ENCODE results near the gene ACOT8.
"Not testable (repeated sequence)": the region's sequence is repeated elsewhere in the genome, so short reads cannot be mapped to it uniquely, and the experiment has no call there.

The ACOT8 gene

DNA sequence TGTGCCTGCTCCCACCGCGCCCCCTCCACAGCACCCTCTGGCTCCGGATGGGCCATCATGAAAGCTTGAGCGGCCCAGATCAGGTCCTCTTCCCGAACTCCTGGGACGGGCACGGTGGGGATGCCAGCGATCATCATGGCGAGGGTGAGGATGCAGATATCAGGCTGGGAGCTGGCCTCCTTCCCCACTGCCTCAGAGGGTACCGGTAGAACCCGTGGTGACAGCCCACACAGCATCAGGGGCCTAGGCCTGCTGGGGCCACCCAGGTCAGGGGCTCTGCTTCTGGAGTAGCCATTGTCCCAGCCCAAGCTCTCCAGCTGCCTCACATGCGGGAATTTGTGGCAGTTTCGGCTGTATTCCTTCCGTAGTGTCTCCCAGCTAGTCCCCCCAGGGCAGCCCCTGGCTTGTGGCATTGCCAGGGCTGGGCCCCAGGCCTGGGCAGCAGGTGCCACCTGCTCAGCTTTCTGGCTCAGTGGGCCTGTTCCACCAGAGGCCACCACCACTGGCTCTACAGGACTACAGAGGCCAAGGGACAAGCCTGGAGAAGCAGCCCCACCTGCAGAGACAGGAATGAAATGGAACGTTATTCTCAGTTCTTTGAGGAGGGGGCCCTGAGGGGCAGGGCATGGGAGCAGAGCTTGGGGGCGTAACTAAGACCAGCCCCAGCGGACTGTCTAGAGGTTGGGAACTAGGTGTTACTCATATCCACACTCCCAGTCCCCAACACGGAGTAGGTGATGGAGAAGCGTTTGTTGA lies 29.6 kb upstream of the ACOT8 start:
- DNase-seq: no peak

DNA sequence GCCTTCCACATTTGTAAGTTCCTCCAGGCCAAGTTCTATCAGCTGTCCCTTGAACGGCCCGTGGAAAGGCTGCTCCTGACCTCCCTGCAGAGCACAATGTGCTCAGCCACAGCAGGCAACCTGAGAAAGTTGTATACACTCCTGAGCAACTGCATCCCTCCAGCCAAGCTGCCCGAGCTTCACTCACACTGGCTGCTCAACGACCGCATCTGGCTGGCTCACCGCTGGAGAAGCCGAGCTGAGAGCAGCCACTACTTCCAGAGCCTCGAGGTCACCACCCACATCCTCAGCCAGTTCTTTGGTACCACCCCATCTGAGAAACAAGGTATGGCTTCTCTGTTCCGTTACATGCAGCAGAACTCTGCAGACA lies 25.9 kb upstream of the ACOT8 start:
- DNase-seq: no peak

DNA sequence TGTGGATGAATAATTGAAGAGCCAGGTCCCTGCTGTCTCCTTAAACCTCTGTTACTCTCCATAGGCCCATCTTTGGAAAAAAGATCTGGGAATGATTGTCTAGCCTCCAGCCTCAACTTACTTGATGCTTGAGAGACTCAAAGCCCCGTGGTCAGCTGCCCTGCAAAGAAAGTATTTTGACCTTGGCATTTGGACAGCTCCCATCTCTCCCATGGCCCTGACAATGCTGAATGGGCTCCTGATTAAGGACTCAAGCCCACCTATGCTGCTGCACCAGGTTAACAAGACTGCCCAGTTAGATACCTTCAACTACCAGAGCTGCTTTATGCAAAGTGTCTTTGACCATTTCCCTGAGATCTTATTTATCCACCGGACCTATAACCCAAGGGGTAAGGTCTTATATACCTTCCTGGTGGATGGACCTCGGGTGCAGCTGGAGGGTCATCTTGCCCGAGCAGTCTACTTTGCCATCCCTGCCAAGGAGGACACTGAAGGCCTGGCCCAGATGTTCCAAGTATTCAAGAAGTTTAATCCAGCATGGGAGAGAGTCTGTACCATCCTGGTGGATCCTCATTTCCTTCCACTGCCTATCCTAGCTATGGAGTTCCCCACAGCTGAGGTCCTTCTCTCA lies 25.4 kb upstream of the ACOT8 start:
- no peak for DNase-seq

DNA sequence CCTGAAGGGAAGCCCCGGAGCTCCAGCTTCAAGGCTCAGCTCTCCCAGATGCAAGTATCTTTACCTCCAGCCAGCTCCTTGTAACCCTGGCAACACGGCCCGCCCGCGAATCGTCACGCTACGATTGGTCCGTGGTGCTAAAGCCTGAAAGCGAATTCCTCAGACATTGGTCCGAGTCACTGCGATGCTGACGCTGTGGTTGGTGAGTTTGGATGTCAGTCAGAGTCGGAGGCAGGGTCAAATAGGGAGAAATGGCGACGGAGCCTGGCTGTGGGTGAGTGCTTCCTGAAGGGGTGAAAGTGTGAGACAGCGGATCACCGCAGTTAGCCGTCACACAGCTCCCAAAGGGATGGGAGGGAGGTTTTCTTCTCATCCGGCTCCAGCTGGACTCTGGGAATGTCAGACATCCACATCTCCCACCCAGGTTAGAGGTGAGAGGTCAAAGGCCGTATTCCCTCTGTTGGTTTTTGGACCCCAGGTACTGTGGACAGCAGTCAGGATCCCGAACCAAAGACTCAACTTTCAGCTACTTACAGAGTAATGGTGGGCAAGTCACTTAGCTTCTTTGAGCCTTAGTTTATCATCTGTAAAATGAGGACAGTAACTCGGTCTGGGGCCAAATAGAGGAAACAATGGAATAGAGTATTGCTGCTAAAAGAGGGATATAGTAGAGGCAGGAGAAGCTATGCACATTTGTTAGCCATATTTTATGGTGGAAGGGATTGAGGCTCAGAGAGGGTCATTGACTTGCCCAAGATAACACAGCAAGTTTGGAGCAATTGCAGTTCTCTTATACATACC lies 24.0 kb upstream of the ACOT8 start, which contains the start of gene ZSWIM1:
ZSWIM1 (plus strand) TSS at position 240 of the 801 bp plus-strand sequence. CDS start 1,366 bp downstream, outside the sequence.
- DNase-seq: peak; percentile 99

DNA sequence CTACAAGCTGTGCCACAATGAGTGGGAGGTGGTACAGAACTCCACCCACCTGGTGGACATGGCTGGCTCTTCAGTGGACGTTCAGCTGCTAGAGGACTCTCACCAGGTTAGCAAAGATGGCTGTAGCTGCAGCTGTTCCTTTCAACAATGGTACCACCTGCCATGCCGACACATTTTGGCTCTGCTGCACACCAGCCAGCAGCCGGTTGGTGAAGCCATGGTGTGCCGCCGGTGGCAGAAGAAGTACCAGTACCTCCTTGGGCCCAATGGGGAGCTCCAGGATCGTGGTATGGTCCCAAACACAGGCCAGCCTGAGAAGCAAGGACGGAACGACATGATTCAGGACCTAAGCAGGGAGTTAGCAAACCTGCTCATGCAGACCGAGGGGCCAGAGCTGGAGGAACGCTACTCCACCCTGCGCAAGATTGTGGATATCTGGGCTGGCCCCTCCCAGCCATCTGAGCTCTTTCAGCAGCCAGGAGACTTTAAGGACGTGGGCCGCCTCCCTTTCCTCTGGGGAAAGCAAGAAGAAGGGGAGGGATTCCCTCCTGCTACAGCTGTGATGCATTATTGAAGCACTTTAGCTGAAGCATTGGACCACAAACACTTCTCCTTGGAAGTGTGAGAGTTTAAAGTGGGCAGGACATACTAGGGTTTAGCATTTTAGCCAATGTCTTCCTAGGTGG lies 21.0 kb upstream of the ACOT8 start:
- no peak for DNase-seq

DNA sequence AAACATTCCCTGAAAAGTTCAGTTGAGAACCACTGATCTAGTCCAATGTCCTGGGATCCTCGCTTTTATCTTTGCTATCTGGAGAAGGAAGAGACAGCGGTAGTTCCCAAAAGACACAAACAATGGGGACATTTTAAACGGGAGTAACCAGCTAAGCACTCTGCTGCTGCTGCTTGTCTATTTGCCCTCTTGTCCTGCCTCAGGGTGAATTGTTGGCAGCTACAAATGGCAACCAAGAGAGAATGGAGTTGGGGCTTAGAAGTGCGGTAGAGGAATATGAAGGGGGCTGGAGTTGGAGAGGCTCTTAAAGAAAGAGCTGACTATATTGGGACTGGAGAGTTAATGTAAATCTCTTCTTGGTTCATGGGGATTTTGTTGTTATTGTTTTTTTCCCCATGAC lies 17.4 kb upstream of the ACOT8 start:
- DNase-seq: no peak

DNA sequence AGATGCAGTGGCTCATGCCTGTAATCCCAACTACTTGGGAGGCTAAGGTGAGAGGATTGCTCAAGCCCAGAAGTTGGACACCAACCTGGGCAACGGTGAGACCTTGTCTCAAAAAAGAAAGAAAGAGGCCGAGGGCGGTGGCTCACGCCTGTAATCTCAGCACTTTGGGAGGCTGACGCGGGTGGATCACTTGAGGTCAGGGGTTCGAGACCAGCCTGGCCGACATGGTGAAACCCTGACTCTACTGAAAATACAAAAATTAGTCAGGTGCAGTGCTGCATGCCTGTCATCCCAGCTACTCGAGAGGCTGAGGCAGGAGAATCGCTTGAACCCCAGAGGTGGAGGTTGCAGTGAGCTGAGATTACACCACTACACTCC lies 16.9 kb upstream of the ACOT8 start:
- DNase-seq: not testable (repeated sequence)

DNA sequence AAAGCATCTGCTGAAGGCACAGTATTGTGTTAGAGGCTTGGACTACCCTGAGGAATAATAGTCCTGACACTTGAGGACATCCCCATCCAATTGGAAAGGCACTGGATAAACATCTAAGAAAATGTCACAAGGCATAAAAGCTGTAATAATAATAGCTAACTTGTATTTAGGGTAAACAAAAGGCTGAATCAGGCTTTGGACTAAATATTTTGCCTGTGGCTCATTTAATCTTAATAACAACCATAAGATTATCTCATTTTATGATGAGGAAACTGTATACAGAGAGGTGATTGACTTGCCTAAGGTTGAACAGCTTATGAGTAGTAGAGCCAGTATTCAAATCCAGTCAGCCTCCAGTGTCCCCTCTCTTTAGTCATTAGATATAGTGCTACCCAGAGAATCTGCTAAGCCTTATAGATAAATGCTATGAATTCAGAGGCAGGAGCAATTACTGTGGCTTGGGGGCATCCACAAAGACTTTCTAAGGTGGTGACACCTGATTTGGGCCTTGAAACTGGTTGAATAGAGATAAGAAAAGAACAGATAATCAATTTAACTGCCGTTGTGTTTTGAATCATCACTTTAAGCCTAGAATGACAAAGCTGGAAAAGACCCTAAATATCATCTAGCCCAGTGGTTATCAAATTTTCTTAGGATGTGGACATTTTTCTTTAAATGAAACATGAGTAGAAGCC lies 16.4 kb upstream of the ACOT8 start:
- DNase-seq: no peak

DNA sequence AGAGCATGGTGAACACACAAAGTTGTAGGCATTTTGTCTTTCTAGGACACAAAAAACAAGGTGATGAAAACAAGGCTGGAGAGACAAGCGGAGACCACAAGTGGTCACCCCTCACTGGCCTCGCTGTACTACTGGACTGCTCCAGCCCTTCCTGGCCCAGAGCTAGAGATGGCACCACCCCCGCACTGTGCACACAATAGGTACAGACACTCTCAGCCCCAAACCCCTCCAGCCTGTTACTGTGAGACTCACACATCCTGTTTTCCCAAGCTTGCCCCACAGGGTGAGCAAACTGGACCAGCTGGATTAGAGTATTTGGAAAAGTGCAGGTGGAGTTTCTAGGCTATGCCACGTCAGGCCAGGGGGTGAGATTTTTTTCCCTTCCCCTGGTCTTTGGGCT lies 15.4 kb upstream of the ACOT8 start:
- no peak for DNase-seq

DNA sequence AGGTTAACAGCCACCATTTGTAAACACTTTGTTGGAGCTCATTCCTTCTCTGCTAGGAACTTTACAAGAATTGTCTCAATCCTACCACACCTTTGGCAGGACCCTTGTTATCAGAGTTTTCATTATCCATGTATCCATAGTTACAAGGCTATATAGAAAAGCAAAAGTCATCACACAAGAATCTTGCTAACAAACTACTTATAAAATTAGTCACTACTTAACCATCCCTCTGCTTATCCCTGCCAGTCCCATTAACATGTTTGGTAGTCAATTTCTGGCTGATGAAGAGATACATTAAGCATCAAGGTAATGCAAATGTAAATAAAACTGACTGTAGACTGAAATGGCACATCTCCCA lies 10.6 kb upstream of the ACOT8 start:
- DNase-seq: no peak

DNA sequence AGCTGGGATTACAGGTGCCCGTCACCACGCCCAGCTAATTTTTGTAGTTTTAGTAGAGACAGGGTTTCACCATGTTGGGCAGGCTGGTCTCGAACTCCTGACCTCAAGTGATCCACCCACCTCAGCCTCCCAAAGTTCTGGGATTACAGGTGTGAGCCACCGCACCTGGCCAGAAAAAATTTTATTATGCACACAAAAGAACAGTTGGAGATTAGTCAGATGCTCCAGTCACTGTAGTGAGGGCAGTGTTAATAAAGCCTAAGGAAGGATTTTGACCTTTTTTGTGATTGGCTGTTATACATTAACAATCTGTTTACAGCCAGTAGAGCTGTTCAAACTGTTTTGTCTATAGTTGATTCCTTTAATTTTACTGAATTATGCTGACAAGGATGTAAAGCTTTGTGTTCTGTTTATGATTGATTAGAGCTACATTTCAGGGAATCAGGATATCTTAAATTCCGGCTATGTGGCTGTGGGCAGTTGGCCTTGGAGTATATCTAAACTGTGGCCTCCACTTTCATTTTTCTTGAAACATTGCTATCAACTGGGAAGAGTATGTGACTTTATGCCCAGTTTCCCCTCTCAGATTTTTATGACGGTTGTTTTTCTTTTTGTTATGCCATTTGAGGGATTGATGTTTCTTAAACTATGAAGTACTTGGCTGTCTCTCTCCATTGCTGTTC lies 10.1 kb upstream of the ACOT8 start:
- DNase-seq: no peak

DNA sequence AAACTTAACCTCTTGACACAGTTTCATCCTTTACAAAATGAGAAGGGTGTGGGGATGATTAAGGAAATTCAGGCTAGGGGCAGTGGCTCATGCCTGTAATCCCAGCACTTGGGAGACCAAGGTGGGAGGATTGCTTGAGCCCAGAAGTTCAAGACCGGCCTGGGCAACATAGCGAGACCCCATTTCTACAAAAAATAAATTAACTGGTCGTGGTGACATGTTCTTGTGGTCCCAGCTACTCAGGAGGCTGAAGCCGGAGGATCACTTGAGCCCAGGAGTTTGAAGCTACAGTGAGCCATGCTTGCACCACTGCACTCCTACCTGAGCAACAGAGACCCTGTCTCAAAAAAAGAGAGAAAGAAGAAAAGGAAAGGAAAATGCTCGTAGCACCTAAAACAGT lies 9.3 kb upstream of the ACOT8 start:
- no peak for DNase-seq

DNA sequence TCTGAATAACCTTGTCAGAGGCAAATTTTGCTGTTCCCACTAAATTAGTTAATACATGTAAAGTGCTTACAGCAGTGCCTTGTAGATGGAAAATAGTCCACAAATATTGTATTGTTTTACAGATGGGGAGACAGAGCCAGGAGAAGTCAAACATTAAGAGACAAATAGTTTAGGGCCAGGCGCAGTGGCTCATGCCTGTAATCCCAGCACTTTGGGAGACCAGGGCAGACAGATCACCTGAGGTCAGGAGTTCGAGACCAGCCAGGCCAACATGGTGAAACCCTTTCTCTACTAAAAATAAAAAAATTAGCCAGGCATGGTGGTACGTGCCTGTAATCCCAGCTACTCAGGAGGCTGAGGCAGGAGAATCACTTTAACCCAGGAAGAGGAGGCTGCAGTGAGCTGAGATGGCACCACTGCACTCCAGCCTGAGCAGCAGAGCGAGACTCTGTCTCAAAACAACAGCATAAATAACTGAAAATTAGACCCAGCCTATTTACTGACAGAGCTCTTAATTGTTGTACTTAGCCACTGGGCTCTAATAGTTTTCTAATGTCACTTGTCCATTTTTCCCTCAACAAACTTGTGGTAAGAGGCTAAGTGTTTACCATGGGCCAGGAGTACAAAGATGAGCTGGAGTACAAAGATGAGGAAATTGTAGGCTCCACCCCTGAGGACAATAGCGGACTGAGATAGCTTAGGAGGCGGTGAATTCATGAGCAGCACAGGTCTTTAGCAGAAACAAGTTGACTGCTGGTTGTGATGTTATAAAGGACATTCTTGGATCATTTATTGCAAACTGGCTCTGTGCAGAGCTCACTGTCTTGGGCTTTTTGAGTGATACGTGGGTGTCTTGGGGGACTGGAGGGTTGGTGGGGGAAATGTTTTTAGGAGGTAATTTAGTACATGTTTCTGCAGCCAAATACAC lies 6.6 kb upstream of the ACOT8 start:
- no peak for DNase-seq

DNA sequence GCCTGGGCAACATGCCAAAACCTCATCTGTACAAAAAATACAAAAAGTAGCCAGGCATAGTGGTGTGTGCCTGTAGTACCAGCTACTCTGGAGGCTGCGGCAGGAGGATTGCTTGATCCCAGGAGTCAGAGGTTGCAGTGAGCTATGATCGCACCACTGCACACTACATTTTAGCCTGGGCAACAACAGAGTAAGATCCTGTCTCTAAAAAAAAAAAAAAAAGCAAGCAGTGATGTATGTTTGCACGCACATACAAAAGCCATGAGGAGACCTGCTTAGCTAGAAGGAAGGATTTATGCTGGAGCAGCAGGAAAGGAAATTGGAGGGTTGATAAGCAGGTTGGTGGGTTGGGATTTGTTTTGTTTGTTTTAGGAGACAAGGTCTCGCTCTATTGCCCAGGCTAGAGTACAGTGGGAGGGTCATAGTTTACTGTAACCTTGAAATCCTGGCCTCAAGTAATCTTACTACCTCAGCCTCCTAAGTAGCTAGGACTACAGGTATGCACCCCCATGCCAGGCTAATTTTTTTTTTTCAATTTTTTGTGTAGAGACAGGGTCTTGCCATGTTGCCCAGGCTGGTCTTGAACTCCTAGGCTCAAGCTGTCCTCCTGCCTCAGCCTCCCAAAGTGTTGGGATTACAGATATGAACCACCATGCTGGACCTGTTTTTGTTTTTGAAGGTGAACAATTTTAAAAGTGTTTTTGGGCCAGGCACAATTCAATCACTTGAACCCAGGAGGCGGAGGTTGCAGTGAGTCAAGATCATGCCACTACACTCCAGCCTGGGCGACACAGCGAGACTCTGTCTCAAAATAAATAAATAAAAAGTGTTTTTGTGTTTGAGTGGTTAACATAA lies 4.3 kb upstream of the ACOT8 start:
- no peak for DNase-seq

DNA sequence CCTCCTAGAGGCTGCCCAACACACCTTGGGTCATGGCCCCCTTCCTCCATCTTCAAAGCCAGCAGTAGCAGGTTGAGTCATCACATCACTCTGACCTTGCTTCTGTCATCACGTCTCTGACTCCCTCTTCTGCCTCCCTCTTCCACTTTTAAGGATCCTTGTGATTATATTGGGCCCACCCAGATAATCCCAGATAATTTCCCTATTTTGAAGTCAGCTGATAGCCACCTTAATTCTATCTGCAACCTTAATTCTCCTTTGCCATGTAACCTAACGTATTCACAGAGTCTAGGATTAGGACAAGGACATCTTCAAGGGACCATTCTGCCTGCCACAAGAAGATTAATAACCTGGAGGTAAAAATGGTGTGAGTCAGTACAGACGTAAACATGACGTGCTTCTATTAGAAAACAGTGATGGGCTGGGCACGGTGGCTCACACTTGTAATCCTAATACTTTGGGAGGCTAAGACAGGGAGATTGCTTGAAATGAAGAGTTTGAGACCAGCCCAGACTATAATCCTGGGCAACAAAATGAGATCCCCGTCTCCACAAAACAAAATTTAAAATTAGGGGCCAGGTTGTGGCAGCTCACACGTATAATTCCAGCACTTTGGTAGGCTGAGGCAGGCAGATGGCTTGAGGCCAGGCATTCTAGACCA lies 3.5 kb upstream of the ACOT8 start:
- DNase-seq: no peak

DNA sequence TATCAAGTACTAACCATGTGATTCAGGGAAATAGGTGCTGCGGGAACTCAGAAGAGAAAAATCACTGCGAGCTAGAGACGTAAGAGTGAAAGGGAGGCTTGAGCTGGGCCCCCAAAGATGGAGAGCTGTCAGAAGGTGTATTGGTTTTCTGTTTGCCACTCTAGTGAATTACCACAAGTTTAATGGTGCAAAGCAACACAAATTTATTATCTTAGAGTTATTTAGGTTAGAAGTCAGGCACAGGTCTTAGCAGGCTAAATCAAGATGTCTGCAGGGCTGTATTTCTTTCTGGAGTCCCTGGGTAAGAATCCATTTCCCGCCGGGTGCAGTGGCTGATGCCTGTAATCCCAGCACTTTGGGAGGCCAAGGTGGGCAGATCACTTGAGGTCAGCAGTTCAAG lies 2.7 kb upstream of the ACOT8 start:
- DNase-seq: no peak

DNA sequence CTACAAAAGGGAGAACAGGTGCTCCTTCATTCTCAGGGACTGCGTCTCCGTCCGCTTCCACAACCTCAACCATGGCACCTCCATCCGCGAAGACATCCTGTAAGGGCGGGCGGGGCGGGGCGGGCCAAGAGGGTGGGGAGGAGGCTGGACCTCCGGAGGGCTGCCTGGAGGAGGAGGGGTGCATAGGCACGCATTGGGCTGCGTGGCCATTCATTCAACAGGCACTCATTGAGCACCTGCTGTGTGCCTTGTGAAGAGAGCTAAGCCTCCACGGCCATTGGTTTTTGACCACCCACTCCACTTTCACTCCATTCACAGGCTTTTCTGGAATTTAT lies 657 bp upstream of the ACOT8 start:
- peak; percentile 65 for DNase-seq

DNA sequence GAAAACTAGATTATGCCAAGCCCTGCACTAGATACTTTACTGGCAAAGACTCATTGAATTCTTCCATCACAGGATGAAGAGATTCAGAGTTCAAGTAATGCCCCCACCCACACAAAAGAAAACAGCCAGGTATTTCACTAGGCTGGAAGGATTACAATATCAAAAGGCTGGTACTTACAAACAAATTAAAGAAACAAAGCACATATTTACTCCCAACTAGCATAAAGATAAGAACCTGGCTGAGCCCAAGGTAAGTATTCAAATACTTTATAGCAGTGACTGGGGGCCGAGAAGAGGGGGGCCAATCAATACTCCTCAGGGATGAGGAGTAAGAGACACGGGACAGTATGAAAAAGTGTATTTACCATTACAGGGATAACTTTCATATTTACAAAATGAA lies 3.7 kb downstream of the ACOT8 start:
- DNase-seq: no peak

DNA sequence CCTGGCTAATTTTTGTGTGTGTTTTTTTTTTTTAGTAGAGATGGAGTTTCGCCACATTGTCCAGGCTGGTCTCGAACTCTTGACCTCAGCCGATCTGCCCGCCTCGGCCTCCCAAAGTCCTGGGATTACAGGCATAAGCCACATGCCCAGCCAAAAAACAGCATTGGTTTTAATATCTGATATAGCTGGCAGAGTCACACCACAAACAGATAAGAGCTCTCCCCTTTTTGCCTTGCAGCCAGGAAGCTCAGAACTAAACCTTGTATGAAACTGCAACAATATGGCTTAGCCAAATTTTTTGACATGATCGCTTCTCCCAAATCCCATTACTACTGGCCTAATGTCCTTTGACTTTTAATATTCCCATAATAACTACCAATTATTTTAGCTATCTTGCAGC lies 4.9 kb downstream of the ACOT8 start:
- no peak for DNase-seq

DNA sequence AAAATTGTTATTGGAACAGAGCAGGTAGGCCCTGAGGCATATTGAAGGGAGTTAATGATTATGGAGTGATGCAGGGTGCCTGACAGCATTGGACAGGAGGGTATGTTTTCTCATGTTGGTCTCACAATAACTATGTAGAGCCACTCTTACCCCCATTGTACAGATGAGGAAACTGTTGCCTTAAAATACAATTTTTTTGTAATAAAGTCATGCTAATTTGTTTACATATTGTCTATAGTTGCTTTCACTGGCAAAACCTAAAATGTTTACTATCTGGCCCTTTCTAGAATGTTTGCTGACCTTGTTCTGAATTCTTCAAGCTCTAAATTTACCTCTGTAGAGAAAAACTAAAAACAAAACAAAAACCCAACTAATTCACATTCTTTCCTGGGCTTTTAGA lies 5.7 kb downstream of the ACOT8 start:
- DNase-seq: no peak
